Central memory CD8-positive, alpha-beta T cell (primary cell): ENCODE measurements around the gene SKOR2.

Source experiments
- ATAC-seq: fragments of 150-1000 bp; cut with Tn5 transposase; replicated peaks from 2 replicates; pipeline ENCODE4 v1.10.0; 2022; ENCODE audit warnings: mild to moderate bottlenecking, moderate FRiP score, moderate number of reproducible peaks; ENCODE audit not compliant: poor library complexity, severe bottlenecking; ENCODE audit errors: extremely low read depth
- DNase-seq, 2 donors: peaks; one replicate each; pipeline ENCODE4 v3.0.0; 2021; ENCODE audit warnings: low spot score in 2 of 2
- H3K27ac Mint-ChIP-seq: one replicate; pipeline ENCODE4 v1.8.0; 2022; ENCODE audit warnings: low read depth, mild to moderate bottlenecking, moderate library complexity, mixed read lengths
- H3K27me3 Mint-ChIP-seq: one replicate; pipeline ENCODE4 v1.8.0; 2022; ENCODE audit warnings: mixed read lengths
- H3K36me3 Mint-ChIP-seq: one replicate; pipeline ENCODE4 v1.8.0; 2022; ENCODE audit warnings: mild to moderate bottlenecking, moderate library complexity, mixed read lengths; ENCODE audit not compliant: insufficient read depth
- H3K4me1 Mint-ChIP-seq: one replicate; pipeline ENCODE4 v1.8.0; 2022; ENCODE audit warnings: mixed read lengths
- H3K4me3 Mint-ChIP-seq: one replicate; pipeline ENCODE4 v1.8.0; 2022; ENCODE audit warnings: mild to moderate bottlenecking, moderate library complexity, mixed read lengths
- H3K9me3 Mint-ChIP-seq: one replicate; pipeline ENCODE4 v1.8.0; 2022; ENCODE audit warnings: mixed read lengths

The SKOR2 gene

GRCh38 chr18:47251289-47252120, at the start of gene SKOR2:
Gene SKOR2 (minus strand): TSS chr18:47251660. CDS start chr18:47249183, 2,477 bp downstream.
- no peak for ATAC-seq
- no peak within 1 kb of the TSS for H3K4me3 Mint-ChIP-seq
- no peaks in the 10 kb centered on the region for H3K36me3 Mint-ChIP-seq
- H3K27me3 Mint-ChIP-seq = peaks cover 83% of the 10 kb centered on the region
- peaks cover 5% of the 10 kb centered on the region for H3K4me1 Mint-ChIP-seq
- H3K27ac Mint-ChIP-seq = no peak within 1 kb of the TSS
- H3K9me3 Mint-ChIP-seq = no peaks in the 10 kb centered on the region
- DNase-seq = no peak

- ATAC-seq (no peak), DNase-seq (no peak)
- Mint-ChIP-seq H3K4me1 (no peaks in the 10 kb centered on the region), H3K36me3 (no peaks in the 10 kb centered on the region), H3K27ac (no peak overlapping the region), H3K4me3 (no peak overlapping the region), H3K27me3 (peaks cover 31% of the 10 kb centered on the region), H3K9me3 (no peaks in the 10 kb centered on the region)
Measured at GRCh38 chr18:47296462-47296861, 45.0 kb upstream of the SKOR2 start.

GRCh38 chr18:47294801-47295200, 43.3 kb upstream of the SKOR2 start:
- Mint-ChIP-seq H3K4me3 (no peak overlapping the region), H3K4me1 (no peaks in the 10 kb centered on the region), H3K27ac (no peak overlapping the region), H3K36me3 (no peaks in the 10 kb centered on the region), H3K9me3 (no peaks in the 10 kb centered on the region), H3K27me3 (peaks cover 36% of the 10 kb centered on the region)
- ATAC-seq = no peak
- no peak for DNase-seq

- H3K36me3 Mint-ChIP-seq = no peaks in the 10 kb centered on the region
- no peaks in the 10 kb centered on the region for H3K9me3 Mint-ChIP-seq
- H3K27me3 Mint-ChIP-seq = peaks cover 71% of the 10 kb centered on the region
- no peaks in the 10 kb centered on the region for H3K4me1 Mint-ChIP-seq
- no peak overlapping the region for H3K4me3 Mint-ChIP-seq
- no peak overlapping the region for H3K27ac Mint-ChIP-seq
- no peak for ATAC-seq
- DNase-seq = no peak
Measured at GRCh38 chr18:47288741-47289140, 37.3 kb upstream of the SKOR2 start.

GRCh38 chr18:47287911-47288585, 36.6 kb upstream of the SKOR2 start:
- H3K36me3 Mint-ChIP-seq = no peaks in the 10 kb centered on the region
- ATAC-seq (no peak), DNase-seq (no peak)
- H3K9me3 Mint-ChIP-seq = no peaks in the 10 kb centered on the region
- H3K4me3 Mint-ChIP-seq = no peak overlapping the region
- peaks cover 77% of the 10 kb centered on the region for H3K27me3 Mint-ChIP-seq
- no peak overlapping the region for H3K27ac Mint-ChIP-seq
- no peaks in the 10 kb centered on the region for H3K4me1 Mint-ChIP-seq

GRCh38 chr18:47286776-47287410, 35.4 kb upstream of the SKOR2 start:
- H3K27me3 Mint-ChIP-seq = peaks cover 74% of the 10 kb centered on the region
- no peaks in the 10 kb centered on the region for H3K9me3 Mint-ChIP-seq
- H3K36me3 Mint-ChIP-seq = no peaks in the 10 kb centered on the region
- ATAC-seq (no peak), DNase-seq (no peak)
- no peak overlapping the region for H3K4me3 Mint-ChIP-seq
- no peak overlapping the region for H3K27ac Mint-ChIP-seq
- no peaks in the 10 kb centered on the region for H3K4me1 Mint-ChIP-seq

- no peaks in the 10 kb centered on the region for H3K36me3 Mint-ChIP-seq
- ATAC-seq (no peak), DNase-seq (no peak)
- H3K4me3 Mint-ChIP-seq = no peak overlapping the region
- H3K4me1 Mint-ChIP-seq = no peaks in the 10 kb centered on the region
- H3K27ac Mint-ChIP-seq = no peak overlapping the region
- no peaks in the 10 kb centered on the region for H3K9me3 Mint-ChIP-seq
- H3K27me3 Mint-ChIP-seq = peaks cover 73% of the 10 kb centered on the region
Measured at GRCh38 chr18:47285456-47285855, 34.0 kb upstream of the SKOR2 start.

GRCh38 chr18:47284721-47285395, 33.4 kb upstream of the SKOR2 start:
- H3K27ac Mint-ChIP-seq = no peak overlapping the region
- H3K27me3 Mint-ChIP-seq = peaks cover 68% of the 10 kb centered on the region
- no peak for DNase-seq
- no peaks in the 10 kb centered on the region for H3K9me3 Mint-ChIP-seq
- no peaks in the 10 kb centered on the region for H3K4me1 Mint-ChIP-seq
- no peak for ATAC-seq
- H3K4me3 Mint-ChIP-seq = no peak overlapping the region
- H3K36me3 Mint-ChIP-seq = no peaks in the 10 kb centered on the region

- ATAC-seq (no peak), DNase-seq (no peak)
- H3K36me3 Mint-ChIP-seq = no peaks in the 10 kb centered on the region
- no peaks in the 10 kb centered on the region for H3K4me1 Mint-ChIP-seq
- H3K27me3 Mint-ChIP-seq = peaks cover 75% of the 10 kb centered on the region
- H3K27ac Mint-ChIP-seq = no peak overlapping the region
- H3K4me3 Mint-ChIP-seq = no peak overlapping the region
- no peaks in the 10 kb centered on the region for H3K9me3 Mint-ChIP-seq
Measured at GRCh38 chr18:47283476-47283875, 32.0 kb upstream of the SKOR2 start.

GRCh38 chr18:47280121-47280520, 28.7 kb upstream of the SKOR2 start:
- Mint-ChIP-seq H3K27ac (no peak overlapping the region), H3K4me1 (no peaks in the 10 kb centered on the region), H3K9me3 (no peaks in the 10 kb centered on the region), H3K27me3 (peaks cover 80% of the 10 kb centered on the region), H3K4me3 (no peak overlapping the region), H3K36me3 (no peaks in the 10 kb centered on the region)
- DNase-seq (no peak), ATAC-seq (no peak)

GRCh38 chr18:47274961-47275360, 23.5 kb upstream of the SKOR2 start:
- no peak for DNase-seq
- Mint-ChIP-seq H3K4me1 (no peaks in the 10 kb centered on the region), H3K4me3 (no peak overlapping the region), H3K36me3 (peaks cover 1% of the 10 kb centered on the region), H3K27ac (no peak overlapping the region), H3K27me3 (peaks cover 79% of the 10 kb centered on the region), H3K9me3 (no peaks in the 10 kb centered on the region)
- no peak for ATAC-seq

- no peaks in the 10 kb centered on the region for H3K4me1 Mint-ChIP-seq
- H3K27me3 Mint-ChIP-seq = peaks cover 75% of the 10 kb centered on the region
- no peak for ATAC-seq
- peaks cover 2% of the 10 kb centered on the region for H3K36me3 Mint-ChIP-seq
- DNase-seq = no peak
- H3K4me3 Mint-ChIP-seq = no peak overlapping the region
- H3K9me3 Mint-ChIP-seq = no peaks in the 10 kb centered on the region
- no peak overlapping the region for H3K27ac Mint-ChIP-seq
Measured at GRCh38 chr18:47265197-47265596, 13.7 kb upstream of the SKOR2 start.
